SK-N-SH treated with all-trans-retinoic acid at 6 μM for 48 hours (cell line): Measurements from ENCODE around the gene OTUD3.

Experiments used
- ARNTL ChIP-seq: fragments of 450-650 bp; formaldehyde crosslinking; IDR thresholded peaks from 2 replicates; pipeline ENCODE4 v1.5.0; 2020; ENCODE audit warnings: low read depth, mild to moderate bottlenecking, moderate library complexity, borderline replicate concordance
- GLIS3 ChIP-seq: fragments of 250-450 bp; sonication (Bioruptor Pico); IDR thresholded peaks from 2 replicates; pipeline ENCODE4 v1.5.0; 2020; ENCODE audit warnings: mild to moderate bottlenecking, moderate library complexity
- ZFP30 ChIP-seq: fragments of 450-650 bp; formaldehyde crosslinking; IDR thresholded peaks from 2 replicates; pipeline ENCODE4 v1.5.0; 2022; ENCODE audit warnings: mild to moderate bottlenecking, moderate library complexity
- TF ChIP-seq, protein P1 (sequence below): fragments of 250-450 bp; sonication (Bioruptor Pico); IDR thresholded peaks from 2 replicates; pipeline ENCODE4 v1.5.1; 2020; ENCODE audit warnings: low read depth, mild to moderate bottlenecking, moderate library complexity
- TF ChIP-seq, protein P2 (sequence below): fragments of 250-450 bp; sonication (Bioruptor Pico); IDR thresholded peaks from 2 replicates; pipeline ENCODE4 v1.8.0; 2020; ENCODE audit warnings: mild to moderate bottlenecking, moderate library complexity, borderline replicate concordance
- TF ChIP-seq, protein P3 (sequence below): fragments of 250-450 bp; sonication (Bioruptor Pico); IDR thresholded peaks from 2 replicates; pipeline ENCODE4 v1.5.1; 2021; ENCODE audit warnings: mild to moderate bottlenecking, moderate library complexity

- TF ChIP-seq, protein P1, sequence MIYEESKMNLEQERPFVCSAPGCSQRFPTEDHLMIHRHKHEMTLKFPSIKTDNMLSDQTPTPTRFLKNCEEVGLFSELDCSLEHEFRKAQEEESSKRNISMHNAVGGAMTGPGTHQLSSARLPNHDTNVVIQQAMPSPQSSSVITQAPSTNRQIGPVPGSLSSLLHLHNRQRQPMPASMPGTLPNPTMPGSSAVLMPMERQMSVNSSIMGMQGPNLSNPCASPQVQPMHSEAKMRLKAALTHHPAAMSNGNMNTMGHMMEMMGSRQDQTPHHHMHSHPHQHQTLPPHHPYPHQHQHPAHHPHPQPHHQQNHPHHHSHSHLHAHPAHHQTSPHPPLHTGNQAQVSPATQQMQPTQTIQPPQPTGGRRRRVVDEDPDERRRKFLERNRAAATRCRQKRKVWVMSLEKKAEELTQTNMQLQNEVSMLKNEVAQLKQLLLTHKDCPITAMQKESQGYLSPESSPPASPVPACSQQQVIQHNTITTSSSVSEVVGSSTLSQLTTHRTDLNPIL (CRISPR knock-in tag), result no peak
- TF ChIP-seq, protein P2, sequence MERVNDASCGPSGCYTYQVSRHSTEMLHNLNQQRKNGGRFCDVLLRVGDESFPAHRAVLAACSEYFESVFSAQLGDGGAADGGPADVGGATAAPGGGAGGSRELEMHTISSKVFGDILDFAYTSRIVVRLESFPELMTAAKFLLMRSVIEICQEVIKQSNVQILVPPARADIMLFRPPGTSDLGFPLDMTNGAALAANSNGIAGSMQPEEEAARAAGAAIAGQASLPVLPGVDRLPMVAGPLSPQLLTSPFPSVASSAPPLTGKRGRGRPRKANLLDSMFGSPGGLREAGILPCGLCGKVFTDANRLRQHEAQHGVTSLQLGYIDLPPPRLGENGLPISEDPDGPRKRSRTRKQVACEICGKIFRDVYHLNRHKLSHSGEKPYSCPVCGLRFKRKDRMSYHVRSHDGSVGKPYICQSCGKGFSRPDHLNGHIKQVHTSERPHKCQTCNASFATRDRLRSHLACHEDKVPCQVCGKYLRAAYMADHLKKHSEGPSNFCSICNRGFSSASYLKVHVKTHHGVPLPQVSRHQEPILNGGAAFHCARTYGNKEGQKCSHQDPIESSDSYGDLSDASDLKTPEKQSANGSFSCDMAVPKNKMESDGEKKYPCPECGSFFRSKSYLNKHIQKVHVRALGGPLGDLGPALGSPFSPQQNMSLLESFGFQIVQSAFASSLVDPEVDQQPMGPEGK (CRISPR knock-in tag), result no peak
- TF ChIP-seq, protein P3, sequence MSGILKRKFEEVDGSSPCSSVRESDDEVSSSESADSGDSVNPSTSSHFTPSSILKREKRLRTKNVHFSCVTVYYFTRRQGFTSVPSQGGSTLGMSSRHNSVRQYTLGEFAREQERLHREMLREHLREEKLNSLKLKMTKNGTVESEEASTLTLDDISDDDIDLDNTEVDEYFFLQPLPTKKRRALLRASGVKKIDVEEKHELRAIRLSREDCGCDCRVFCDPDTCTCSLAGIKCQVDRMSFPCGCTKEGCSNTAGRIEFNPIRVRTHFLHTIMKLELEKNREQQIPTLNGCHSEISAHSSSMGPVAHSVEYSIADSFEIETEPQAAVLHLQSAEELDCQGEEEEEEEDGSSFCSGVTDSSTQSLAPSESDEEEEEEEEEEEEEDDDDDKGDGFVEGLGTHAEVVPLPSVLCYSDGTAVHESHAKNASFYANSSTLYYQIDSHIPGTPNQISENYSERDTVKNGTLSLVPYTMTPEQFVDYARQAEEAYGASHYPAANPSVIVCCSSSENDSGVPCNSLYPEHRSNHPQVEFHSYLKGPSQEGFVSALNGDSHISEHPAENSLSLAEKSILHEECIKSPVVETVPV (CRISPR knock-in tag), result no peak
- TF ChIP-seq ARNTL (CRISPR knock-in tag), result no peak
- no peak for TF ChIP-seq GLIS3 (CRISPR knock-in tag)
- TF ChIP-seq ZFP30 (CRISPR knock-in tag), result no peak
Measured at GRCh38 chr1:19892129-19892528, 9.9 kb downstream of the OTUD3 start.
